Hematopoietic multipotent progenitor cell treated with erythropoietin and hydrocortisone succinate and interleukin-3 and kit ligand, for 17 days (in vitro differentiated cells): Measurements from ENCODE around the gene KIF5A.

Experiments used
- DNase-seq: peaks from one replicate; pipeline ENCODE4 v3.0.0-alpha.2; 2015; ENCODE audit warnings: low spot score

KIF5A gene

GRCh38 chr12:57535764-57536596, 13.9 kb upstream of the KIF5A start:
- no peak for DNase-seq

GRCh38 chr12:57536597-57536942, 13.3 kb upstream of the KIF5A start:
- DNase-seq, result no peak

GRCh38 chr12:57539134-57539768, 10.6 kb upstream of the KIF5A start:
- peak; percentile 44 for DNase-seq

GRCh38 chr12:57541001-57541400, 8.8 kb upstream of the KIF5A start:
- DNase-seq, result no peak

- DNase-seq, result no peak
Observed at GRCh38 chr12:57541717-57542116, 8.1 kb upstream of the KIF5A start.

GRCh38 chr12:57543581-57543980, 6.3 kb upstream of the KIF5A start:
- DNase-seq, result no peak

- DNase-seq, result no peak
Observed at GRCh38 chr12:57545809-57546437, 3.9 kb upstream of the KIF5A start.

- DNase-seq, result peak; percentile 97
Observed at GRCh38 chr12:57546438-57547287, 3.2 kb upstream of the KIF5A start, which contains the start of gene DCTN2. Gene DCTN2 (minus strand): TSS chr12:57547192. CDS start chr12:57547063, 129 bp downstream.

GRCh38 chr12:57547288-57548012, 2.4 kb upstream of the KIF5A start:
- no peak for DNase-seq

GRCh38 chr12:57548013-57548315, 1.9 kb upstream of the KIF5A start:
- DNase-seq, result no peak

GRCh38 chr12:57548488-57548887, 1.4 kb upstream of the KIF5A start:
- no peak for DNase-seq

- DNase-seq, result no peak
Observed at GRCh38 chr12:57549203-57549908, 488 bp upstream of the KIF5A start.

- no peak for DNase-seq
Observed at GRCh38 chr12:57550641-57551549, 1.1 kb downstream of the KIF5A start.

GRCh38 chr12:57551637-57552305, 1.9 kb downstream of the KIF5A start:
- DNase-seq, result no peak

- DNase-seq, result peak; percentile 35
Observed at GRCh38 chr12:57552306-57552651, 2.4 kb downstream of the KIF5A start.

- DNase-seq, result no peak
Observed at GRCh38 chr12:57552835-57553313, 3.0 kb downstream of the KIF5A start.

GRCh38 chr12:57553343-57554202, 3.7 kb downstream of the KIF5A start:
- DNase-seq, result no peak

- DNase-seq, result no peak
Observed at GRCh38 chr12:57554453-57554852, 4.6 kb downstream of the KIF5A start.
